ENCODE results near the gene RAB25. TPM values are rescaled to one million over a fixed set of nuclear protein-coding genes. Genes with fewer than 3 reads are reported as not detected.
A peak's percentile ranks its signal among the peaks of the same experiment; 100 is the strongest.

Gene RAB25
- total RNA-seq, 1 experiment from 2014 or later: not detected

DNA sequence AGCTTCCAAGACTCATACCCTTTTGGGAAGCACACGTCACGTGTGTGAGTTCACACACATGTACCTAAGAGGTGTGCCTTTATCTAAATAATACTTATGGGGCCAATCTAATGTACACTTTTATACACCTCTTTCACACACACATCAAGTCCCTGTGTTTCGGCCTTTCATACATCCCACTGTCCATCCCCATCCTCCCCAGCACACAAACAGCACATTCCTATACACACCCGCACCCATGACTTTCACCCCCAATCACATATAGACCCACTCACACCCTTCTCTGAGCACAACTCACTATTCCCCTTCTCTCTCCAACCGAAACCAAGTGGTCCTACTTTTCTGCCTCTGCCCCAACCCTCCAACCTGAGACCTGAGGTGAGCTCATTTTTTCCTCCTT is 17.8 kb downstream of the RAB25 start:
- DNase-seq (ENCODE audit: low read depth): no peak

DNA sequence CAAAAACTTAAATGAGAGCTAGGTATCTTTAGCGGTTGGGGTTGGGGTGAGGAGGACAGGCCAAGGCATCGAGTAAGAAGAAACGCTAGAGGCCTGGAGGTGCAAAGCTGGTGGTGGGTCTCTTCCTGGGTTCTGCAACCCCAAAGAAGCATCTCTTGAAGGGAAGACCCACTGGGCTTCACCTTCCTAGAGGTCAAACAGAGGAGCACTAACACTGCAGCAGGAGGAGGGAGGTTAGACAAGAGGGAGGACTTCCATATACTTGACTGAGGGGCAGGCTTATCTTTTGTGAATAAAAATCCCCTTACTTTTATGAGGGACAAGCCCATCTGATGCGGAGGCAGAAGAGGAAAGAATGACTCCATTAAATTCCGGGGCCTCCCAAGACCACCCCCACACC is 18.8 kb downstream of the RAB25 start:
- DNase-seq (ENCODE audit: low read depth): no peak

DNA sequence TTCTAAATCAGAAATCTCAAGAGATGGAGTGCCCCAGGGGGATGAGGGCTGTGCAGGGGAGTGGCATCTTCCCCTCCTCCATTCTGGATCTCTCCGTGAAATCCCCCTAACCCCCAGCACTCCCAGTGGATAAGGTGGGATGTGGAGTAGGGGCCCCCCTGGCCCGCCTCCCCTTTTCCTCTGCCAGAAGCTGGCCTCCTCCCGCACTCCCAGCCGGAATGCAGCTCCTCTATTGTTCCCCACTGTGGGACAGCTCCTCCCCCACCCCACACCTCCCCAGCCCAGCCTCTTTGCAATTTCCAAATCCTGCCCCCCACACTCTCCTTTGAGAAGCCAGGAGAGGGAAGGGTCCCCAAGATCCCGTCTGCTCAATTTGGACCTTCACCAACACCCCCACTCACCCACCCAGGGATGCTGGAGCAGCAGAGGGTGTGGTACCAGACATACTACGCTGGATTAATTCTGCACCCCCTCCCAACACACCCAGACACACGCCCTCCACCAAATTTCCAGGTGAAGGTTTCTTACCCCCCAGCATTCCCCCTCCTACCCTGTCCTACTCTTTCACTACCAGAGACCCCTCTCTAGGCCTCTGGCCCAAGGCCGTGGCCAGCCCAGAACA is 19.4 kb downstream of the RAB25 start:
- no peak for DNase-seq (ENCODE audit: low read depth)

DNA sequence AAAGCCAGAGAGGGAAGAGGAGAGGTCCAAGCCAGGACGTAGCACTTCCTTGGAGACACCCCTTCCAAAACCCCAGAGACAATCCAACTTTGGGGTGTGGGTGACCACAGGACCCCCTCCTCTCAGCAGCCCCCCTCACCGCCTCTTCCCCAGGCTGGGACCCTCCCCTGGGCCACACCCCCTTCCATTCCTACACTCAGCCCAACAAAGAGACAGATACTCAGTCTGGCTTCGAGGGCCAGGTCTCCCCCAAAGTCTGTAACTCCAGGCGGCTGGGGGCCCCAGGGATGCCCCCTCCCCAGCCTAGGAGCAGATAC is 19.9 kb downstream of the RAB25 start:
- no peak for DNase-seq (ENCODE audit: low read depth)

DNA sequence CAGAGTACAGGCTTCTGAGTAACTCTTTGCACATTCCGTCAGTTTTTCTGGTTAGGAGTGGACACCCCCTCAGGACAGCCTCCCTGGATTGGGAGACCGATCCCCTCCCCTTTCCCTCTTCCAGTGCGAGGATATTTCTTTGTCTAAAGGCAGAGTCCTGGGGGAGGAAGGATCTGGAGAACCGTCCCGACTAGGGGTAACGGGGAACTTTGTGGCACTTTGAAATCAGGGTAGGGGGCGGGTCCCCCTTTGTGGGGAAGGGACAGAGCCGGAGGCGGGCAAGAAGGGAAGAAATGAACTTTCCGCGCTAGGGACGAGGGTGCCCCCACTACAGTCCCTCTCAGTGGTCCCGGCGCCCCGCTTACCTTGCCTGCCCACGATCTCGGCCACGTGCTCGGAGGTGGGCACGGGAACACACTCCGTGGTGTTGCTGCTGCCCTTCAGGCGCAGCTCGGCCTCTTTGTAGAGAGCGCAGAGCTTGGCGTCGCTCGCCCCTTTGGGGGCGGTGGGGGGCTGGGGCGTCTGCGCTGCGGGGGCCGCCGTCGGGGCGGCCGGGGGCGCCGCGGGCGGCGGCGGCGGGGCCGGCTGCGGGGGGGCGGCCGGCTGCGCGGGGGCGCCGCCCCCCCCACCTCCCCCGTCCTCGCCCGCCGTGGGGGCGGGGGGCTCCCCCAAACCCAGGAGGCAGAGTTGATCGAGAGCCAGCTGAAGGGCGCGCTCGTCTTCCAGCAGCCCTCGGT is 20.4 kb downstream of the RAB25 start:
- no peak for DNase-seq (ENCODE audit: low read depth)

DNA sequence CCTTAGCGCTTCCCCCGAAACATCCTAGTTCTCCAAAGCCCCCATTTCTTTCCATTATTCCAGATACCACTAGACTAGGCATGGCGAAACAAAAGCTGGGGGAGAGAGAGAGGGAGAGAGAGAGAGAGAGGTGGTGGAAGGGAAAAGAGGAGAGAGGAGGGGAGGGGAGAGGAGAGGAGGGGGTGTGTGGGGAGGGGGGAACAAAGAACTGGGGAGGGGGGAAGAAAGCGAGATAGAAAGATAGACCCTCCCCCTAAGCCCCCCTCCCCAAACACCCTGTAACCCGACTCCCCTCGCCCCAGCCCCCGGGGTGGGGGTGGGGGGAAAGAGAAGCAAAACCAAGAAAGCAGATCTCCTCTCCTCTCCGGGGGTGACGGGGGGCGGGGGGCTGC is 21.0 kb downstream of the RAB25 start:
- DNase-seq (ENCODE audit: low read depth): no peak

DNA sequence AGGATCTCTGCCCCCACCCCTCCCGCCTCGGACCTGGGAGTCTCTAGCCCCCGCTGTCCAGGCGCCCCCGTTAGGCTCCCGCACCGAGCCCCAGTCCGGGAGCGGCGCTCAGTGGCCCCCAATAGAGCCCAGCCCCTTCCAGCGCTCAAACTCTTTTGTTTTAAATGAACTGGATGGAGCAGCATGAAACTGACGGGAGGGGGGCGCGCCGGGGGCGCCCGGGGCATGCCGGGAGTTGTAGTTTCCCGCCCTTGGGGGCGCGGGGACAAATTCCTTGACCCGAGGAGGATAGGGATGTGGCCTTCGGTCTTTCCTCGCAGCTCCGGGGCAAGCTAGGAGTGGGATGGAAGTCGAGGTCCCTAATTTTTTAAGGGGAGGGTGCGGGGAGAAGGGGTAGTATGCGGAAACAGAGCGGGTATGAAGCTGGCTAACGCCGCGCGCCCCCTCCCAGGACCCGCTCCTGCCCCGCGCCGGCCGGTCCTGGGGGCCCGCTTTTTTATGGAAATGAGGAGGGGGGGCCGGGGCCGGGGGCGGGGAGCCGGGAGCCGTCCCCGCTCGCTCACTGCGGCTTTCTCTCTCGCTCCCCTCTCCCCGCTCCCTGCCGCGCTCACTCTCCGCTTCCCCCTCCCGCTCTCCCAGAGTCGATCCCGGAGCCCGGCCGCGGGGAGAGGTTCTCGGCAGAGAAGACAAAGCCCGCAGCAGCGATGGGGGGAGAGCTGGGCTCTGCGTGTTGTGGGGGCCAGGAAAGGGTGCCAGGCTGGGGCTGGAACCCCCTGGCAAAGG is 21.5 kb downstream of the RAB25 start, which contains the start of gene MEX3A:
TSS of gene MEX3A (minus strand) at position 157 of the 783 bp plus-strand sequence. CDS start 467 bp downstream, outside the sequence.
- peak; percentile 72 for DNase-seq (ENCODE audit: low read depth)

DNA sequence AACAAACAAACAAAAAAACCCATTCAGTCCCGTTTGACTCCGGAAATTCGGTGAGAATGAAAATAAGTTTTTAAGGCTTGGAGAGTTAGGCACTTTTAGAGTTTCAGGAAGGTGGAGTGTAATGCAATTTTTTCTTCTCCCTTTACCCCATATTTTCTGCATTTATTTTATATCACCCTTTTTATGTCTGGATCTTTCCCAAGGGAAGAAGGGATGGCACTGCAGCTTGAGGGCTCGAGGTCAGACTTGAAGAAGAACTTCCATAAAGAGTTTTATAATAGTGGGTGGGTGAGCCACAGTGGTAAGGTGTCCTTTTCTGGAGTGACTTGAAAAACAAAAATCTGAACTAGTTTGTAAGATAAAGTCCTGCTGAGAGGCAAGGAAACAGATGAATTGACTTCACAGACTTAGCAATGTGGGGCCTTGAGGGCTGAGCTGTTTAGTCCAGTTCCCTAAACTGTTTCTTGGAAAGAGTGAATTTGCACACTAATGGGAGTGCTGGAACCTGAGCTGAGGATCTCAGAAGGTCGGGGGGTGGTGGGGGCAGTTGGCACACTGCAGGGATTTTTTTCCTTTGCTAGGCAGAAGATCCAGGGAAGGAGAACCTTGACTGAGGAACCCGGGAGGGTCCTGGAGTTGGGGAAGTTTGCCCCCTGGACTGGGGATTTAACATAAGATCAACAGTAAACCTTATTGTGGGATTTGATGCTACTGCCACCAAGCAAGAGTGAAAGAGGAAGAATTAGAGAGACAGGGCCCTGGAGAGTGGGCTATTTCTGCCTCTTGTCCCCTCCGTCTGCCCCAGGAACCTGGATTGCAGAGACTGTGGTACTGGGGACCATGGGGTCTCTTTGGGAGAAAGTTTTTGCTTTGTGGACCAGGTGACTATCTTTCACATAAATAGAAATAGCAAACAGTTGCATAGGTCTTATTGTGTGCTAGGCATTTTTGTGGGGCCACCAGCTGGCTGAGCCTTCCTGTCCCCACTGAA is 23.1 kb downstream of the RAB25 start:
- DNase-seq (ENCODE audit: low read depth): no peak

DNA sequence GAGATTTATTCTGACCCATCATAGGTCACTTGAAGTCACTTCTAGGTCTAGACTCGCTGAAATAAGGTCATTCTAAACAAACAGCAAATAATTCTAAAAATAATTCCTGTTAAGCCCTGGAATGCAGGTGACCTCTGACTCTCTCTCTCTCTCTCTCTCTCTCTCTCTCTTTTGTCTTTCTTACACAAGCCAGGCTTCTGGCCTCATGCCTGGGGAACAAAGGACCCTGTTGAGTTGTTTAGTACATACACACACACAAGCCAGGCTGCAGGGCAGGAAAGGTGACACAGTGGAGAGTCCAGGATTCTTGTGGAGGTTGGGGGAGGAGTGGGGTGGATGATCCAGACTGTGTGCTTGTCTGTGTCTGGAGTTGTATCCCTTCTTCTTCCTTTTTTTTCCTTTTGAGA is 25.3 kb downstream of the RAB25 start:
- peak; percentile 82 for DNase-seq (ENCODE audit: low read depth)

DNA sequence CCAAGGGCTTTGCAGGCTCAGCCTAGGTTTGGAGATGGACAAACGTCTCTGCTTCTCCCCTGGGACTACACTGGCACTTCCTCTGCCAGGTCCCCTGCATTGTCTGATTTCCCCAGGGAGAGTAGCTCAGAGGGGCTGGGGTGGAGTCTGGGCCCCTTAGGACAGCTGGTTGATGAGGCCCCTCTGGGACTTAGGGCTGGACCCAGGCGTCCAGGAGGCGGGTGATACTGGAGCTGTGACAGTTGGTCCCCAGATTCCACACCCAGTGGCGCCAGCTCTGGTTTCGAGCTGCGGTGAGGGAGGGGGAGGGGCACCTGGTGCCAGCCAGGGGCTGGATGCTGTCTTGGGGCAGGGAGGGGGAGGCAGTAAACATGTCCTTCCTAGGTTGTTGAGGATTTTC is 28.7 kb downstream of the RAB25 start:
- DNase-seq (ENCODE audit: low read depth): no peak

DNA sequence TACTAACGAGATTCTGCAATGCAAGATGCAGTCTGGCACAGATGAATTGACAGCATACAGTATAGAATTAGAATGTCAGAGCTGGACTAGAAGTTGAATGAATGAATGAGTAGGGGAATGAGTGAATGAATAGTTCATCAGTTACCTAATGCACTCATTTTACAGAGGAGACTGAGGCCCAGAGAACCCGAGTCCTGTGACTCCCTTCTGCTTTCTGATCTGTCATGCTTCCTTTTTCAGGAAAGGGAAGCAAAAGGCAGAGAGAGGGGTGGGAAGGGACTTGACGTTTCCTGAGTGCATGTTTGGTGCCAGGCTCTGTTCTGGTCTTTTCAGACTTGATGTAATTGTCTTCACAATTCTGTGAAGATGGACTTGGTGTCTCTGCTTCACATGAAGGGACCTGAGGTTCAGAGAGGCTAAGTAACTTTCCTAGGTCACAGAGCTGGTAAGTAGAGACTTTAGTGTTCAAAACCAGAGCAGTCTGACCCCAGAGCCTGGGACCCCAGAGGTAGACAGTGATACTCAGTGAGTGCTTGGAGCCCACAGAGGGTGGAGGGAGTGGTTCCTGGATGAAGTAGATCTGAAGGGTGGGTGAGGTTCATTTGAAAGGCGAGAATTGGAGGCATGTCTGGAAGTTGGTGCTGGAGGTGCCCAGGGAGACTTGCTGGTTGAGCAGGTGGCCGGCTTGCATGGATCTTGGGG is 29.3 kb downstream of the RAB25 start:
- no peak for DNase-seq (ENCODE audit: low read depth)

DNA sequence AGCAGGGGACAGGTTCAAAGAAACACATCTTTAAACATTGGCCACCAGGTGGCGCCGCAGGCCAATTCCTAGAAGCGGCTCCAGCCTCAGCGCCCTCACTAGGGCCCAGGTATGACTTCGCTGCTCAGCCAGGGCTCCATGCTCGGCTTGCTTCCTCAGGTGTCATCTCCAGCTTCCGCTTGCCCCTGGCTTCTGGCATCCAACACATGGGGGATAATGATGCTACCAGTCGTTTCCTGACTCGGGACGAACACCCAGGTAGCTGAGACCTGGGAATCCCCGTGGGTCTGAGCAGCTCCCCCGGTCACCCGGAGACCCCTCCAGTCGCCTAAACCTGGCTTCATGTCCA is 29.9 kb downstream of the RAB25 start:
- peak; percentile 84 for DNase-seq (ENCODE audit: low read depth)

DNA sequence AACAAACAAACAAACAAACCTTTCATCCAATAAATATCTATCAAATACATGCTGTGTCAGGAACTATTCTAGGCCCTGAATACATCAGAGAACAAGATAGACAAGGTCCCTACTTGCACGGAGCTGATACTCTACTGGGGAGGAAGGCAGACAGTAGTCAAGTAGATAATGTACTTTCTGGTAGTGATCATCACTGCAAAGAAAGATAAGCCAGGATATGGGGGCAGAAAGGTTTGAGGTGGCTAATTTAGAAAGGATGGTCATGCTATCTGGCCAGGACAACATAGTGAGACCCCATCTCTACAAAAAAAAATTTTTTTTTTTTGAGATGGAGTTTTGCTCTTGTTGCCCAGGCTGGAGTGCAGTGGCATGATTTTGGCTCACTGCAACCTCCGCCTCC is 30.6 kb downstream of the RAB25 start:
- no peak for DNase-seq (ENCODE audit: low read depth)

DNA sequence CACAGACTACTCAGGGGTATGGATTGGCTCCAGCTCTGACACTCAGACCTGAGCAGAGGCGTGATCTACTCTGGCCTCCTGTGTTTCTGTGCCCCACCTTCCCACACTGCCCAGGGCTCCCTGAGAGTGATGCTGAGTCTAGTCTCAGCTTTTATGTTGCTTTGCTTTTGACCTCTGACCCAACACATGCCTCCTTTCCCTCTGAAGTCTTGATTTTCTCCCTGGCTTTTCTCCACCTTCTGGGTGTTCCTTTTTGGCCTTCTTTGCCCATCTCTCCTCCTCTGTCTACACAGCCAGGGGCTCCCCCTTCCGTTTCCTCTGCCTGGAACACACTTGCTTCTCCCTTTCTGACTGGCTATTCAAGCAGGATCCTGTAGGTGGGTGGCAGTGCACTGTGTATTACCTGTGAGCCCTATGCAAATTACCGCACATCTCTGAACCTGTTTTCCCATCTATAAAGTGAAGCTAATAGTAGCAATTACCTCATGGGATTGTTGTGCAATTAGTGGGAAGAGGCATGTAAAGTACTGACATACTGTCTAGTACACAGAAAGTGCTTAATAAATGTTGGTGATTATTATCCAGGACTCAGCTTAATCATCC is 35.0 kb downstream of the RAB25 start:
- DNase-seq (ENCODE audit: low read depth): no peak

DNA sequence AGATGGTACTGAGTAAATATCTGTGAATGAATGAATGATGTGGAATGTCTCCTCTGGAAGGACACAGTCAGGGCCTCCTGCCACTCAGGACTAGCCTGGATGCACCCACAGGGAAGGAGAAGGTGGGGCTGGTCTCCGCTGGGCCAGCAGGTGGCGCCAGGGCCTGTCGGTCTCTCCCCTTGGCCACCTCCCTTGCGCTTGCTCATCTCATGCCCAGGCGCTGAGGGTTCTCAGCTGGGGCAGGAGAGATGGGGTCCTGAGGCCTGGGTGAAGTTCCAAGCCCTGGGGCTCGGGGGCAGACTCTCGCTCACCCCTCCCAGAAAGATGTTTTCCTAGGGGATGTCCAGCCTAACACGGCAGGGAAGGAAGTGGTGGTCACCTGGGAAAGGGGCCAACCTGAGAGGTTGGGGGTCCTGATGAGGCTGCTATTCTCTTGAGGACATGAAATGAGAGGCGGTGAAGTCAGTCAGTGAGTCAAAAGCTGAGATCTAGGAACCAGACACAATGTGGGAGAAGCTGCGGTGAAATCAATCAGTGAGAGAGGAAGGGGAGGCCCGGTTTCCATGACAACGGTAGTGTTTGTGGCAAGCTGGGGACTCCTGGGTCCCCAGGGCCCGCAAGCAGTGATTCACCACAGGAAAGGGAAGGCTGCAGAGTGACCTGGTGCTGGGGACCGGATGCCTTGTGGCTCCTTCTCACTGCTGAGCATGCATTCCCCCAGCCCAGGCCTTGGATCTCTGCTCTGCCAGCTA is 35.9 kb downstream of the RAB25 start:
- DNase-seq (ENCODE audit: low read depth): peak; percentile 94

DNA sequence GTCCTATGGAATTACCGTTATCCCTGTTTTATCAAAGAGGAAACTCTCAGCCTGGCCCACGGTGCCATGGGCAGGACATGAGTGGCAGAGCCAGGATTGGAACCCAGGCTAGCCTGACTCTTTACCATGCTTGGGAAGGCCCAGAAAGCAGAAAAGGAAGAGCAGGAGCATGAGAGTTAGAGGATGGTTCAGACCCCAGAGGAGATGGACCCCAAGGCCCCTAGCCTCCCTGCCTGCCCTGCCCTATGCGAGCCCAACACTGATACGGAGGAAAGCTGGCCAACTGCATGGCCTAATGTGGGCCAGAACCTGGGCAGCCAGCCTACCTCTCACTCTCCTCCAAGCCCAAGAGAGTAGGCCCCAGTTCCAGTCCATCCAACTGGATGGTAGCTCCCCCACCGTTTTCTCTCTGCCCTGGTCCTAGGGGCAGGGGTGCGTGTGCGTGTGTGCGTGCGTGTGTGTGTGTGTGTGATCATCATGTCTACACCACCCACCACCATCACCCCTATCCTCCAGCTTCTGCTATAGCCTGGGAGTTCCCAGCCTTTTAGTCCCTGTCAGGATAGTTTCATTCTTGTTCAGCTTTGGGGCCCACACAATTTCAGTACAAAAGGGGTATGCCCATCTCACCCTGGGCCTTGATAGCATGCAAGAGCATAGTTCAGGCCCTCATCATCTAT is 36.7 kb downstream of the RAB25 start:
- DNase-seq (ENCODE audit: low read depth): no peak

DNA sequence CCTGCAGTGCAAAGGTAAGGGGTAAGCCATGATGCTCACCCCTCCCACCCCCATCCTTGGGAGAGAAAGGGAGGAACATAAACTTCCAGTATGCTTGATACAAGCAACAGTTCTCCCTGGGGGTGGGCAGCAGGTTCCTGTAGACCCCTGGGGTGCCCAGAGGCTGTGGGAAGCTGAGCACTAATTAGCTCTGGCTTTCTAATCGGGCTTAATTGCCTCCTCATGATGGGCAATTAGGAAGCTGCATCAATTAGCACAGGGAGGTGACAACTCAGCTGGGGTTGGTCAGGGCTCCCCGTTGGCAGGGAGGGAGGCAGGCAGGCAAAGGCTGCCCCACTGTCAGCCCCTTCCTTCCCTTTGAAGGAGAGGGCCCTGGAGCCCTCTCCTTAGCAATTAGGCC is 37.8 kb downstream of the RAB25 start:
- DNase-seq (ENCODE audit: low read depth): no peak

DNA sequence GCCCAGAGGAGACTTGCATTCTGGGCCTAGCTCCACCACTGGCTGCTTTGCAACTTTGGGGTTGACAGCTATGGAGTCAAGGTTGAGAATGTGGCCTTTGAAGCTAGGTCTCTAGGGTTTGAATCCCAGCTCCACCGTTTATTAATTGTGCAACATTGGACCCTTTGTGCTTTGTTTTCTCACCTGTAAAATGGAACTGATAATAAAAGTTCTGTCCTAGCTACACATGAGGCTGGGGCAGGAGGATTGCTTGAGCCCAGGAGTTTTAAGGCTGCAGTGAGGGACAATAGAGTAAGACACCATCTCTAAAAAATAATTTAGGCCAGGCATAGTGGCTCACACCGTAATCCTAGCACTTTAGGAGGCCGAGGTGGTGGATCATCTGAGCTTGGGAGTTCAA is 38.3 kb downstream of the RAB25 start:
- no peak for DNase-seq (ENCODE audit: low read depth)

DNA sequence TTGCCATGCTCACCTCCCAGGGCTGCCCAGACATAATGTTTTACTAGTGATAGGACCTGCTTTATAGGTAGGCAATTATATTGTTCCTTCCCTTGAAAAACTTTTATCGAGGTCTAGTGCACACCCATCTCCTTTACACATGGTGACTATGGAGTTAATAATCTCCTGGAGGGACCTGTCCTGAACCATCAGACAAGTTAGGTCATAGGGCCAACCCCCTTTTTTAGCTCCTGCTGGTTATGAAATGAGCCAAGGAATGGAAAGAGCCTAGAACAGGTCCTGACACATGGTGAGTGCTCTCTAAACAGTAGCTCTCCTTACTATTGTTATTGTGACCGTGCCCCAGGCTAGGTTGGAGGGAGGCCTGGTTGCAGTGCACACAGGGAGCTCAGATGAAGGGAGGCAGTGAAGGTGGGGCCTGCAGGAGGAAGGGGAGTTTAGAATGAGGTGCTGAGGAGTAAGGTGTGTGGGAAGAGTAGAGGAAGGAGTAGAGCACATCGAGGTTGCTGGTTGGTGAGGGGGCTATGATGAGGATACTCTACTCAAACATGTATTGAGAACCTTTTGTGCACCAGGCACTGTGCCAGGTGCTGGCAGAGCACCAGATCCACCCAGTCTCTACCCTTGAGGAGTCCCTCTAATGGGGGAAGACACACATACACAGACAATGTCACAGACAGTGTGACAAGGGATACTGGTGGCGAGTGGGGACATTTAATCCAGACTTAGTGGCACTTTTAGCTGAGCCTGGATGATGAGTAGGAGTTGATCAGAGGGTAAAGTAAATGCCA is 39.4 kb downstream of the RAB25 start:
- no peak for DNase-seq (ENCODE audit: low read depth)

All from M059J (cell line).